Occipital lobe (tissue), 2 donors: Measurements from ENCODE around the gene RNGTT. TPM values are rescaled to one million over a fixed set of nuclear protein-coding genes. Genes with fewer than 3 reads are reported as not detected.

ENCODE experiments used
- DNase-seq: peaks from one replicate; lab custom pipeline; 2025; lab: John Stamatoyannopoulos, UW
- total RNA-seq: library from RNA; depleted of rRNA; stranded (reverse); fragments of >200 nt; gene quantifications from one replicate; pipeline ENCODE4 v1.2.3, GENCODE V29; 2014

The RNGTT gene
- total RNA-seq, 1 donor from 2014 or later = 87.2 TPM

- no peak for DNase-seq
These were observed 299.6 kb downstream of the RNGTT start for GRCh38 chr6:88663801-88664200.

- no peak for DNase-seq
These were observed 300.7 kb downstream of the RNGTT start for GRCh38 chr6:88662653-88663174.

GRCh38 chr6:88662163-88662580 is 301.2 kb downstream of the RNGTT start:
- DNase-seq = no peak

- no peak for DNase-seq
These were observed 302.3 kb downstream of the RNGTT start for GRCh38 chr6:88661136-88661535.

- DNase-seq = no peak
These were observed 307.8 kb downstream of the RNGTT start for GRCh38 chr6:88655586-88655985.

- no peak for DNase-seq
These were observed 309.5 kb downstream of the RNGTT start for GRCh38 chr6:88653936-88654335.

GRCh38 chr6:88651400-88651799 is 312.0 kb downstream of the RNGTT start:
- no peak for DNase-seq

- DNase-seq = no peak
These were observed 312.4 kb downstream of the RNGTT start for GRCh38 chr6:88650979-88651378.

- no peak for DNase-seq
These were observed 313.3 kb downstream of the RNGTT start for GRCh38 chr6:88650029-88650619.

GRCh38 chr6:88641178-88641903 is 322.1 kb downstream of the RNGTT start:
- DNase-seq = no peak

- no peak for DNase-seq
These were observed 325.5 kb downstream of the RNGTT start for GRCh38 chr6:88637761-88638545.

GRCh38 chr6:88636871-88637270 is 326.5 kb downstream of the RNGTT start:
- DNase-seq = no peak

- DNase-seq = no peak
These were observed 329.6 kb downstream of the RNGTT start for GRCh38 chr6:88633782-88634181.

GRCh38 chr6:88631830-88632229 is 331.6 kb downstream of the RNGTT start:
- no peak for DNase-seq

- peak; percentile 3 for DNase-seq
These were observed 333.5 kb downstream of the RNGTT start for GRCh38 chr6:88629838-88630494.

GRCh38 chr6:88626460-88626859 is 337.0 kb downstream of the RNGTT start:
- DNase-seq = no peak

GRCh38 chr6:88623531-88623930 is 339.9 kb downstream of the RNGTT start:
- no peak for DNase-seq

GRCh38 chr6:88619951-88620350 is 343.5 kb downstream of the RNGTT start:
- no peak for DNase-seq

- no peak for DNase-seq
These were observed 347.0 kb downstream of the RNGTT start for GRCh38 chr6:88616380-88616779.

- no peak for DNase-seq
These were observed 349.0 kb downstream of the RNGTT start for GRCh38 chr6:88614316-88614877.

- no peak for DNase-seq
These were observed 350.8 kb downstream of the RNGTT start for GRCh38 chr6:88612631-88613030.
